HG03460 (cell line): Measurements from ENCODE around the gene CYP3A5.

Source experiments
- ATAC-seq: cut with Tn5 transposase; IDR thresholded peaks from one replicate; pipeline ENCODE4 v1.9.1; 2021; ENCODE audit not compliant: unreplicated experiment

Gene CYP3A5

GRCh38 chr7:99616359-99617191 lies 63.2 kb downstream of the CYP3A5 start, which contains the start of gene ZSCAN25:
TSS of gene ZSCAN25 (plus strand) at chr7:99616946. CDS start at chr7:99619607, 2,661 bp downstream.
- ATAC-seq = peak; percentile 91

GRCh38 chr7:99615989-99616358 lies 63.8 kb downstream of the CYP3A5 start:
- no peak for ATAC-seq

DNA sequence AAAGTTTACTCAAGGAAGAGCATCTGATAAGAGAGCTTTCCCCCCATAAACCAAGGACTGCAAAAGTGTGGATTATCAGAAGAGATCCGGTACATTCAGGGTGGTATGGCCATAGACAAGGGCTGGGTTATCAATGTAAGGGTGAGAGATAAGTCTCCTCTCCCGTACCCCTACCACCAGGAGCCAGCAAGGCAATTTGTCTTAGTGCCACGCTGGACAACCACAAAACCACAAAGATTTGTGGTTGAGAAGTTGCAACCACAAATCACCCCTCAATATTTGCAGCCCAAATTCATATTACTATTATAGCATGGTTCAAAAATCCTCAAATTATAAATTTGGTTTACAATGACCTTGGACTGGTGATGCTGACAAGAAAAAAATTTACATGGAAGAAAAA lies 65.3 kb downstream of the CYP3A5 start:
- ATAC-seq = no peak

- ATAC-seq = no peak
Measured at GRCh38 chr7:99607548-99607947, 72.2 kb downstream of the CYP3A5 start.

GRCh38 chr7:99606531-99606930 lies 73.3 kb downstream of the CYP3A5 start:
- ATAC-seq = no peak

GRCh38 chr7:99605527-99605926 lies 74.3 kb downstream of the CYP3A5 start:
- ATAC-seq = no peak

GRCh38 chr7:99601656-99602310 lies 78.0 kb downstream of the CYP3A5 start:
- ATAC-seq = no peak

- no peak for ATAC-seq
Measured at GRCh38 chr7:99599836-99600235, 80.0 kb downstream of the CYP3A5 start.
